Neural cell (in vitro differentiated cells): ENCODE results near the gene SSBP3. TPM values are rescaled to one million over a fixed set of nuclear protein-coding genes. Genes with fewer than 3 reads are reported as not detected.

ENCODE experiments used
- H2AFZ ChIP-seq: fragments of 200-600, 300-800 bp; sonication (generic), shearing (Covaris generic); 2 replicates; pipeline ENCODE4 v1.6.0; 2014; ENCODE audit warnings: low read depth, mild to moderate bottlenecking, antibody characterized with exemption, low read length, moderate library complexity
- H3F3A ChIP-seq: fragments of 200-600 bp; shearing (Covaris generic); 2 replicates; pipeline ENCODE4 v1.6.1; 2016; ENCODE audit warnings: mild to moderate bottlenecking, moderate library complexity, mixed read lengths, antibody characterized with exemption, low read length; ENCODE audit not compliant: insufficient read depth, poor library complexity, severe bottlenecking
- H3K27ac ChIP-seq: fragments of 200-600, 300-800 bp; sonication (generic), shearing (Covaris generic); 2 replicates; pipeline ENCODE4 v1.5.1; 2014; ENCODE audit warnings: mild to moderate bottlenecking, low read length, moderate library complexity
- H3K27me3 ChIP-seq: fragments of 300-800, 200-600 bp; sonication (generic), shearing (Covaris generic); 2 replicates; pipeline ENCODE4 v1.6.0; 2014; ENCODE audit warnings: mild to moderate bottlenecking, low read depth, low read length, moderate library complexity; ENCODE audit not compliant: insufficient read depth
- H3K36me3 ChIP-seq: fragments of 300-800, 200-600 bp; sonication (generic), shearing (Covaris generic); 2 replicates; pipeline ENCODE4 v1.5.1; 2014; ENCODE audit warnings: mild to moderate bottlenecking, antibody characterized with exemption, low read length, moderate library complexity; ENCODE audit not compliant: insufficient read depth
- H3K4me2 ChIP-seq: fragments of 300-800, 200-600 bp; sonication (generic), shearing (Covaris generic); 2 replicates; pipeline ENCODE4 v1.6.0; 2014; ENCODE audit warnings: mild to moderate bottlenecking, low read length
- H3K4me3 ChIP-seq: fragments of 300-800, 200-600 bp; sonication (generic), shearing (Covaris generic); 2 replicates; pipeline ENCODE4 v1.5.1; 2014; ENCODE audit warnings: mild to moderate bottlenecking, low read length, moderate library complexity
- H3K79me2 ChIP-seq: fragments of 200-600 bp; shearing (Covaris generic); replicated peaks from 2 replicates; pipeline ENCODE4 v1.6.0; 2014; ENCODE audit warnings: mild to moderate bottlenecking, low read length, moderate library complexity; ENCODE audit not compliant: insufficient read depth
- H3K9ac ChIP-seq: fragments of 300-800, 200-600 bp; sonication (generic), shearing (Covaris generic); 2 replicates; pipeline ENCODE4 v1.6.1; 2016; ENCODE audit warnings: mild to moderate bottlenecking, low read length, mixed read lengths
- H3K9me2 ChIP-seq: fragments of 200-600 bp; shearing (Covaris generic); 2 replicates; pipeline ENCODE4 v1.6.1; 2016; ENCODE audit warnings: mild to moderate bottlenecking, low read length, mixed read lengths; ENCODE audit not compliant: insufficient read depth
- H3K9me3 ChIP-seq: fragments of 200-600, 300-800 bp; sonication (generic), shearing (Covaris generic); 2 replicates; pipeline ENCODE4 v1.6.1; 2016; ENCODE audit warnings: mild to moderate bottlenecking, mixed run types, low read length, moderate library complexity, mixed read lengths
- H4K20me1 ChIP-seq: fragments of 200-600 bp; shearing (Covaris generic); 2 replicates; pipeline ENCODE4 v1.6.1; 2016; ENCODE audit warnings: mild to moderate bottlenecking, mixed run types; ENCODE audit not compliant: insufficient read depth
- EP300 ChIP-seq: fragments of 450-650 bp; conservative IDR thresholded peaks from 2 replicates; pipeline ENCODE4 v1.6.1; 2014; ENCODE audit warnings: antibody characterized with exemption, mild to moderate bottlenecking, moderate library complexity; ENCODE audit not compliant: poor library complexity, severe bottlenecking
- EZH2 ChIP-seq: fragments of 200-600, 300-800 bp; shearing (Covaris generic), sonication (generic); IDR thresholded peaks from 2 replicates; pipeline ENCODE4 v1.6.1; 2014; ENCODE audit warnings: antibody characterized with exemption, low read length, borderline replicate concordance, mild to moderate bottlenecking; ENCODE audit not compliant: insufficient read depth, poor library complexity, severe bottlenecking
- MXI1 ChIP-seq: fragments of 450-650 bp; conservative IDR thresholded peaks from 2 replicates; pipeline ENCODE4 v1.6.1; 2014; ENCODE audit warnings: antibody characterized with exemption, mild to moderate bottlenecking; ENCODE audit not compliant: poor library complexity, severe bottlenecking
- POLR2AphosphoS5 ChIP-seq: IDR thresholded peaks from 2 replicates; pipeline ENCODE4 v1.6.1; 2012
- RAD21 ChIP-seq: fragments of 450-650 bp; conservative IDR thresholded peaks from 2 replicates; pipeline ENCODE4 v1.6.1; 2014; ENCODE audit warnings: antibody characterized with exemption, mild to moderate bottlenecking, moderate library complexity
- REST ChIP-seq: IDR thresholded peaks from 2 replicates; pipeline ENCODE4 v1.6.1; 2012; ENCODE audit warnings: borderline replicate concordance
- SMC3 ChIP-seq: fragments of 450-650 bp; conservative IDR thresholded peaks from 2 replicates; pipeline ENCODE4 v1.6.1; 2014; ENCODE audit warnings: antibody characterized with exemption, mild to moderate bottlenecking, moderate library complexity; ENCODE audit not compliant: poor library complexity
- TAF1 ChIP-seq: IDR thresholded peaks from 2 replicates; pipeline ENCODE4 v1.6.1; 2012; ENCODE audit warnings: low read depth
- polyA plus RNA-seq: library from polyadenylated mRNA; depleted of rRNA; stranded (reverse); fragments of >200 nt; gene quantifications from 2 replicates; pipeline ENCODE4 v1.2.3, GENCODE V29; 2014
- TF ChIP-seq, protein P1 (sequence below): fragments of 450-650 bp; IDR thresholded peaks from 2 replicates; pipeline ENCODE4 v1.5.1; 2014; ENCODE audit warnings: antibody characterized with exemption, mild to moderate bottlenecking, moderate library complexity; ENCODE audit not compliant: poor library complexity, severe bottlenecking

The SSBP3 gene
- polyA plus RNA-seq, 1 donor from 2014 or later, result 77.4 TPM

DNA sequence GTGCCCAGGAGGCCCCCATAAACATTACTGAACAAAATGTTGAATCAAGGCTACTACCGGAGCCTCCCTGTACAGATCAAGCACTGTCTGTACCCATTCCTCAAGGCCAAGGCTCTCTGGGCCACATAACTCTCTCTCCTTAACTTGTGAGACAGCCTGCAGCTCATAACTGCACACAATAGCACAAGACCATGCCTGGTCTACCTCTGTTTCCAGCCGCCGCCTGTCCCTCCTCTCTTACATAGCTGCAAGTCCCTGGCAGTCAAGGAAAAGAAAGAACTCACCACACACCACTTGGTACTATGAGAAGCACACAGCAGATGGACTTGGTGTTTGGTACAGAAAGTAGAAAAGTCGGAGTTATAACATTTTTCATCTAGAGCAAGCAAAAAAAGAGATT lies 91.1 kb downstream of the SSBP3 start:
- peak overlapping the region; percentile 5 for H3K4me3 ChIP-seq
- no peaks in the 10 kb centered on the region for H3F3A ChIP-seq
- H3K27ac ChIP-seq, result peak overlapping the region; percentile 24
- peaks cover 74% of the 10 kb centered on the region for H3K79me2 ChIP-seq
- H3K36me3 ChIP-seq, result no peaks in the 10 kb centered on the region
- no peak overlapping the region for H3K4me2 ChIP-seq
- no peaks in the 10 kb centered on the region for H3K9me2 ChIP-seq
- no peaks in the 10 kb centered on the region for H3K9me3 ChIP-seq
- H3K27me3 ChIP-seq, result no peaks in the 10 kb centered on the region
- TF ChIP-seq, protein P1, sequence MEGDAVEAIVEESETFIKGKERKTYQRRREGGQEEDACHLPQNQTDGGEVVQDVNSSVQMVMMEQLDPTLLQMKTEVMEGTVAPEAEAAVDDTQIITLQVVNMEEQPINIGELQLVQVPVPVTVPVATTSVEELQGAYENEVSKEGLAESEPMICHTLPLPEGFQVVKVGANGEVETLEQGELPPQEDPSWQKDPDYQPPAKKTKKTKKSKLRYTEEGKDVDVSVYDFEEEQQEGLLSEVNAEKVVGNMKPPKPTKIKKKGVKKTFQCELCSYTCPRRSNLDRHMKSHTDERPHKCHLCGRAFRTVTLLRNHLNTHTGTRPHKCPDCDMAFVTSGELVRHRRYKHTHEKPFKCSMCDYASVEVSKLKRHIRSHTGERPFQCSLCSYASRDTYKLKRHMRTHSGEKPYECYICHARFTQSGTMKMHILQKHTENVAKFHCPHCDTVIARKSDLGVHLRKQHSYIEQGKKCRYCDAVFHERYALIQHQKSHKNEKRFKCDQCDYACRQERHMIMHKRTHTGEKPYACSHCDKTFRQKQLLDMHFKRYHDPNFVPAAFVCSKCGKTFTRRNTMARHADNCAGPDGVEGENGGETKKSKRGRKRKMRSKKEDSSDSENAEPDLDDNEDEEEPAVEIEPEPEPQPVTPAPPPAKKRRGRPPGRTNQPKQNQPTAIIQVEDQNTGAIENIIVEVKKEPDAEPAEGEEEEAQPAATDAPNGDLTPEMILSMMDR, result no peak
- TF ChIP-seq RAD21 (no peak), MXI1 (no peak), SMC3 (no peak), REST (no peak), EP300 (no peak), EZH2 (no peak), POLR2AphosphoS5 (no peak), TAF1 (no peak)
- peaks cover 13% of the 10 kb centered on the region for H4K20me1 ChIP-seq
- no peak overlapping the region for H3K9ac ChIP-seq
- H2AFZ ChIP-seq, result no peak overlapping the region

DNA sequence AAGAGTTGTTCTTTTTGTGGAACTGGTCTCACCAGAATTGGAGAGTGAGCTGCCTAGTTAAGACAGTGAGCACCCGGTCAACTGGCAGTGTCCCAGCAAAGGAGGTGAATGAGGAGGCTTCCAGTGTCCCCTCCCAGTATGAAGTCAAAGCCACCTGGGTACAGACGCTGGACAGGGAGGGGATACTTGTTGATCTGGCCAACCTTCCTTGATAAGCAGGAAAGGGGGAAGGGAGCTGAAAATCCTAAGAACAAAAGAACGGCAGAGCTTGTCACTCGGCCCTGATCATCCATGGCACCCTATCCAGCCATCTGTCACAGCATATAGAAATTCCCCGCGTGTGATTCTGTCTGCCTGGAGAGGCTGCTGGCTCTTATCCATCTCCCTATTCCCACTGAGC lies 91.5 kb downstream of the SSBP3 start:
- H2AFZ ChIP-seq, result no peak overlapping the region
- no peaks in the 10 kb centered on the region for H3K9me3 ChIP-seq
- no peak overlapping the region for H3K9ac ChIP-seq
- H3K4me3 ChIP-seq, result peak overlapping the region; percentile 5
- H3K27ac ChIP-seq, result peak overlapping the region; percentile 24
- H3K4me2 ChIP-seq, result no peak overlapping the region
- H3K9me2 ChIP-seq, result no peaks in the 10 kb centered on the region
- peaks cover 9% of the 10 kb centered on the region for H4K20me1 ChIP-seq
- no peaks in the 10 kb centered on the region for H3F3A ChIP-seq
- H3K27me3 ChIP-seq, result no peaks in the 10 kb centered on the region
- TF ChIP-seq SMC3, result no peak
- TF ChIP-seq, protein P1, result no peak
- no peak for TF ChIP-seq EP300
- TF ChIP-seq REST, result no peak
- TF ChIP-seq POLR2AphosphoS5, result no peak
- no peak for TF ChIP-seq MXI1
- H3K79me2 ChIP-seq, result peaks cover 70% of the 10 kb centered on the region
- no peaks in the 10 kb centered on the region for H3K36me3 ChIP-seq
